Measurements from ENCODE around the gene AATF.
A peak's percentile ranks its signal among the peaks of the same experiment; 100 is the strongest.

Gene AATF

DNA sequence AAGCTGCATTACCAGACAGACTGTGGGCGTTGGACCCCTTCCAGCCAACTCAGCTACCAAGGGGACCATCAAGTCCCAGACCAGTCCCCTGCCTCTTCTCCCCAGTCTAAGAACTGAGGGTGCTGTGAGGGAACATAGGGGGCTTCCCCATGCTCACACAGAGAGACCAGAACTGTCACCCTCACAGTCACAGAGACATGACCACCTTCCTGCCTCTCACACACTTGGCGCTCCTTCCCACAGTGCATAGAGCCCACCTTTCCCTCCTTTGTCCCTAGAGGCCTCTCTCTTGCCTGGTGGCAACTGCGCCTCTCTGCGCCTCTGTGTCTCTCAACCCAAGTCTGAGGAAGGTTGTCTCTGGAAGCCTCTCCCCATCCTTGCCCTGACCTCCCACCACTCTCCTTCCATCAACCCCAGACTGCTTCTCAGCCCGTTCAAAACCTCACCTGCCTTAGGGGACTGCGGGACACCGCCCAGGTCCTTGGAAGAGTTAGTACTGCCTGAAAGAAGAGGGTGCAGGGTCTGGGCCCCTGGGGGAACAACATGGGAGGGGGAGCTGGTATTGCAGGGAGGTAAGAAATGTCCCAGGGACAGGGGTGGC, 17.6 kb upstream of the AATF start:
- no peak for DNase-seq

DNA sequence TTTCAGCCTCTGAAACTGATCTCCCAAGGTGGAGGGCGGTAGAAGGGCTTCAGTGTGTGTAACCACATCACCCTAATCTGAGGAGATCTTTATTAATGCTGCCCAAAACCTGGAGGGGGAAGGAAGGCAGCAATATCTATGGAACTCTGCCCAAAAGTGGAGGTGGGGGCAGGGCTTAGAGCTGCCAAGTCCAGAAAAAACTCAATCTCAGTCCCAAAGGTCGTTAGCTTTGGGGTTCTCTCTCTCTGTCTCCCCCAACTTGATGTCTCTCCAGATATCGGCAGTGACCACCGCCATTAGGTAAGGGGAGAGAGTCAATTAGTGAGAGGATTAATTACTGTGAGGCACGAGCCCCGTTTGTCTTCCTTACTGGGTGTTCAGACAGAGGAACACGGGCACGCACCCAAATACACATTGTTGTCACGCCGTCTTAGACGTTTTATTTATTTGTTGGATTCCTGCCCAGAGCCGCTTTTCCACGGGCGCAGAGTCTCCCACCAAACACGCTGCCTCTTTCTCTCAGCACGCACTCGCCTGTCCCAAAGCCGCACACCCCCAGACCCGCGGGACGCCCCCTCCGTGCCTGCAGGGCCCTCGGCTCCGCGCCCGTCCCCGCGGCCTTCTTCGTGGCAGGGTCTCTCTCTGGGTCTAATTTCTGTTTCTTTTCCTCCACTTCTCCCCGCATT, 16.9 kb upstream of the AATF start:
- DNase-seq = no peak

DNA sequence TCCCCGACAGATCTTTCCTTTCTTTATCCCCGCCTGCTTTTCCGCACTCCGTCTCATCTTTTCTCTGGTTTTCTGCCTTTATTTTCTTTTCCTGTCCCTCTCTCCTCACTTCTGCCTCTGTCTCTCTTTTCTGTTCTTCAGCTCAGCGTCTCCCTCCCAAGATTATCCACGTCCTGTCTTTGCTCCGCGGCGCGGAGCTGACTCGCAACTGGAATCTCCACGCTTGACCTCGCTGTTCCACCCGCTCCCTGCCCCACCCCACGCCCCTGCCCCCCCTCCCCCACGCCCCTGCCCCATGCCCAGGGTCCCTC, 16.4 kb upstream of the AATF start:
- no peak for DNase-seq

DNA sequence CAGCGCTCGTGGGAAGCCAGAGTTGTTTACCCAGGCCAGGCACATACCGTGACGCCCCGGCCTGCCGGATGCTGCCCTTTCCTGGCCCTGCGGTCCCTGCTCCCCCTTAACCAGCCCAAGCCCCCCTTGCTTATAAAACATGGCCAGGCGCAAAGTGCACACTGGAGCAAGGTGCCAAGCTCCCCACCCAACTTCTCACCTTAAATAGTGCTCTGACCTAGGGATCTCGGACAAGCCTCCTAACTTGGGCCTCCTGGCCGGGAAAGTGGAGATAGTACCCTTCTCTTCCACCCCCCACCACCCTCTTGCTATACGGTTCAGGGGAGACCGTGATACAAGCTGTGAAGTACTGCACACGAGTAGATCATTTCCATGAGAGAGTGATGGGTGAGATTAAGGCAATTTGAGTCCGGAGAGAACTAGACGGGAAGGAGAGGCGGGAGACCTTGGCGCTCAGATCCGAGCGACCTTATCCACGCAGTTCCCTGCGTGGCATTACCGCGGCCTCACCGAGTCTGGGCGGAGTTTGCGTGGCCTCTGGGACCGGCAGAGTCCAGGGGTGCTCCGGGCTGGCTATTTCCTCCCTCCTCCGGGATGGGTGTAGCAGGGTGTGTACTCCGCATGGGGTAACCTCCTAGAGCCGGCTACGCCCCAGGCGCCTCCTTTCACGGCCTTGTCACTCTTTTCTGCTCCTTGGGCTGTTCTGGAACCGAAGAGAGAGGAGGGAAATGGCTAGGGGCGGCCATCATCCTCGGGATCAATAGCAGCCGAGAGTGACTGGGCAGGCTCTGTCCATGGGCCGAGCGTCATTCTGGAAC, 15.9 kb upstream of the AATF start:
- DNase-seq = no peak

DNA sequence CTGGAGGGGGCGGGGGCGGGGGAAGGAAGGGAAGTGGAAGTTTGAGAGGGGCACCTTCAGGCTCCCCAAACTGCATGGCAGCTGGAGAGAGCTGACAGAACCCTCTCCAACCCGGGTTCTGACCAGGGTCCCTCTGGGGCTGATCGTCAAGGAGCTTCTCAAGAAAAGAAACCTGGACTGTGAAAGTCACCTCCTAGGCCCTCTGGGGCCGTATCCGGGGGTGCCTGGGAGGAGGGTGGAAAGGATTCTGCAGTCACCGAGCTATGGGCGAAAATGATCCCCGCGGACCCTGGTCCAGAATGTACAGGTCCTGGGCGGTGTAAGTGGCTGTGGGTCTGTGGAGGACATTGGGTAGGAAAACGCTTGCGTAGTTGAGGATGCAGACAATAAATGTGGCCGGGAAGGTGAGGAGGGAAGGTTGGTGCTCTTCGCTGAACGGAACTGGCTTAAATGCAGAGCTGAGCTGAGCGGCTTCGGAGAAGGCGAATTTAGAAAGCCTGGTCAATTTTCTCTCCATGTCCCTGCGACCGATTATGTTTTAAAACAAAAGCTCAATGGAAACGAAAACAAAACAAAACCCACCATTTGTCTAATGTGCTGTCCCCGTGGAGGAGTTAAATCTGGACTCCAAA, 15.1 kb upstream of the AATF start:
- no peak for DNase-seq

DNA sequence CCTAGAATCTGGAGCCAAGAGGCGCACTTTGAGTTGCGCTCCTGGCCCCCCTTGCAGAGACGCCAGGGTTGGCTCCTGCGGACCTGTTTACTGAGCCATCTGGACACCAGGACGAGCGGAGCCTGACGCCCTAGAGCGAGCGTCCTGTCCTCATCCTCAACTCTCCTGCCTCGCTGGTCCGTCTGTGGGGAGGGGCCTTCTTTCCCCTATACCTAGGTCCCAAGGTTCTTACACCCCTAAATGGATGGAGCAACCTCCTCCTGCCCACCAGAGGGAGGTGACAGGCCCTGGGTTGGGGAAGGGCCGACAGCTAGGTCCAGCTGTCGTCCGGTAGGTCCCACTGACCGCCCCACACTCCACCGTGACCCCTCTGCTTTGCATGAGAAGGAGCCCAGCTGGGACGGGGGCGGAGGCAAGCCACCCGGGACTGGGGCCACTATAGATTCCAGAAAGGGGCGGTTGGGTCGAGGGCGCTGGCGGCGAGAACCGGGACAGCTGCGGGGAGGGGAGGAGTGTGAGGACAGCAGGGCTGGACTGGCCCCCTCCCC, 14.5 kb upstream of the AATF start:
- no peak for DNase-seq

DNA sequence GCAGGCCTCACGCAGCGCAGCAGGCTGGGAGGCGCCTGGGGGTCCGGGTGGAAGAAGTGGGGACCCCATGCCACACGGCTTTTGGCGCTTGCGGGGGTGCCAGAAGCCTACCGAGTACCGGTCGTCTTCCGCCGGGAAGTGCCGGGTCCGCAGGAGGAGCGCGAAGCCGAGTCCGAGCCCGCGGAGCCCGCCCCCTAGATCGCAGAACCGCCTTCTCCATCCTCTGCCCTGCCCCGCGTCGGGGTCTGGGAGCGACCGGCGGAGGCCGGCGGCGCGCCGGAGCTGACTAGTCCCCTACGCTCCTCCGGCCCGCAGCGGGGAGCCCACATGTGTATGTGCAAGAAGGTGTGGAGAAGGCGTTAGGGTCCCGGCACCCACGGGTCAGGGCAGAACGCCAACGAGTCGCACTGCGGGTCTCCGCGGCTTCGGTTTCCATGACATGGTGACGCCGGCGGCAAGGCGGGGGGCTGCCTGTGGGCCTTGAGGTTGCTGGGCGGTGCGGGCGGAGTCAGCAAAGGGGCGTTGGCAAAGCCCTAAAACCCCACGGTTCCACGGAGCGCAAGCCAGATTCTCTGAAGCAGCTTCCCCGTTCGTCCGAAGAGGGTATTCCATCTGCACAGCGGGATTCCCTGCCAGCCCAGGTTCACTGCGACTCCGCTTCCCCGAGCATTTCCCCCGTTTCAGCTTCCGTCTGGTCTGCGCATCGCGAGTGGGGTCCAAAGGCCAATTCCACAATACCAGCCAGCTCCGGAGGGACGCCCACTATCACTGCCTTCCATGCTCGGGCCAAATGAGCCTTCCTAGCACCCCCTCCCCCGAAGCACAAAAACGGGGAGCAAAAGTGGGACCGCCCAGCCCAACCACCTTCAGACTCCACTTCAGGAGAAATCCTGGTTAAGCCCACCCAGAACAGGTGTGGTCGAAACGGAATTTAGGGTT, 13.8 kb upstream of the AATF start:
- DNase-seq = peak; percentile 20

DNA sequence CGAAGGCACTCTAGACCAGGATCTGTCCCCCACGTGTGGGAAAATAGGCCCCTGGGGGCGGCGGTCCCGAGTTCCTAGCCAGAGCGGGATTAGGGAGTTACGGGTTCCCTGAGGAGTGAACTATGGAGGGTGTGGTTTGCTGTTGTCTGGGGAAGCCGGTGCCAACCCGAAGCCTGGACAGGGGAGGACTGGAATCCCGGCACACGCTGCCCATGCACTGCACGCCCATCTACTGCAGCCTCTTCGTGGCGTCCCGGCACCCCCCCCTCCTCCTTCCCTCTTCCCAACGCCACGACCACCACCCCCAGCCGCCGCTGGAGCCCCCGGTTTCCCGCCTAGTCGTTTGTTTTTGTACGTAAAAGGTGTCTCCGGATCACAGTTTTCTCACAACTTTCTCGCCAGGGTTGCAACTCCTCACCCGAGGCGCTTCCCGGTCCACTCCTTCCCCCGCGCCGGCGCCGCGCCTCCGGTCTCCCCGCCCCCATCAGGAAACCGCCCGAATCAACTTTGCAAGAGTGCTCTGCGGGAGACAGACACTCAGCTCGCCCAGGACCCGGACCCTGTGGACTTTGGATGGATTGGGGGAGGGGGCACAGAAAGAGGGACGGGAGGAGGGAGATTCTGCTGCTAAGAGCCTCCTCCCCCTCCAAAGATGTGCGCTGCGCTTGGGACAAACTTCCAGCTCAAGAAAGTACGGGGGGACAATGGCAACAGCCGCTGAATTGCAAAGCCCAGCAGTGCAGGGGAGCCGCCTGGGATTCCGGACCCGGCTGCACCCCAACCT, 12.9 kb upstream of the AATF start:
- no peak for DNase-seq

DNA sequence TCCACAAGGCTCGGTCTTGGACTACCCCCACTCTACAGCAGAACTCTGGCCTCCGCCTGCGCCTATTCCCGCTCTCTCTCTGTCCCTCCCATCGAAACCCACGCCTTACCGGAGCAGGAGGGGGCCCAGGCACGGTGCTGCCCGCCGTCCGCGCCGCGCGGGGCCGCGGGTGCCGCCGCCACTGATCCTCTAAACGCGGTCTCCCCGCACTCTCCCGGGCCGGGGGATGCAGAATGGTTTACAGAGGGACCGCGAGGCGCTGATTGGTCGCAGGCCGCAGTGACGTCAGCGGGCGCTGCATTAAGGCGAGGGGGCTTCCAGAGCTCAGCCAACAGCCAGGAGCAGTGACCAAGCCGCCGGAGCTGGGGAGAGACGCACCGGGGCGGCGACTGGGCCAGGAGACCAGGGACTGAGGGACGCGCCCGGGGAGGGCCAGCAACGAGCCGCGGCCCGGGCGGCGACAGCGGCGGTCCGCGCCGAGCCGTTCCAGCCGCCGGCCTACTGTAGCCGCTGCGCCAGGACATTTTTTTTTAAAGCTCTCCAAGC, 12.2 kb upstream of the AATF start:
- DNase-seq = no peak

DNA sequence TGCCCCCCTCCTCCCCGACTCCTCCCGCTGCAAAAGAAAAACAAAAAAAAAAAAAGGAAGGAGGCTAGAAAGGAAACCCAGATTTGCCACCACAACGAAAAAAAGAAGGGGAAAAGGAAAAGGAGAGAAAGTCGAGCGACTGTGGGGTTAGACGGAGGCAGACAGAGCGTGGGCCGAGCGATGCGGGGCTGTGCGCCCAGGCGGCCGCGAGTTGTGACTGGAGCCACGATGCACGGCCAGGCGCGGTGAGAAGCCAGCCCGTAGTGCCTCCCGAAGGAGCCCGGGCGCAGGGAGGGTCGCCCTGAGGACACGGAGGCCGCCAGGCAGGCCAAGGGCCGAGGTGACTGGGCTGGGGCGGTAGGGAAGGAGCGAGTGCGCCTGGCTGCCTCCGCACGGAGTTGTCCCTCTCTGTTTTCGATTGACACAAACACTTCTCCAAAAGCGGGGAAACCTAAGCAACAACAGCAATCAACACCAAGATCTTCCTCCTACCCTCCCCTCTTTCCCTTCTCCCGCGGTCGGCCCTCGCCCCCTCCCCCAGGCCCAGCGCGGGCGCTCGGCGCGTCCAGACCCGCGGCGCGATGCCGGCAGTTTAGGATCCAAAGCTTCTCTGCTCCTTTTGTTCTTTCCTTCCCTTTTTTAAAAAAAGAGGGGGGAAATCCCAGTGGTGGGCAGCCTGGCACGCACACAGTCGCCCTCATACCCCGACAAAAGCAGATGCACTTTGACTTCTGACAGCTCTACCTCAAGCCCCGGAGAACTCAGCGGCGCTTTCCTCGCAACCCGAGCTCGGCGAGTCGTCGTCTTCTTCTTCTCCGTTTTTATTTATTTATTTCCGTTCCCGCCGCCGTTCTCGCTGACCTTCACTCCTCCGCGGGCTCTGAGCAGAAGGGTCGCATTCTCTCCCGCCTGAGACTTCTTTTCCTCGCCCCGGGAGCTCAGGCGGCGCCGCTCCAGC, 11.5 kb upstream of the AATF start, which contains the start of gene LHX1:
TSS of gene LHX1 (plus strand) at position 475 of the 958 bp plus-strand sequence. CDS start 723 bp downstream, outside the sequence.
- no peak for DNase-seq

DNA sequence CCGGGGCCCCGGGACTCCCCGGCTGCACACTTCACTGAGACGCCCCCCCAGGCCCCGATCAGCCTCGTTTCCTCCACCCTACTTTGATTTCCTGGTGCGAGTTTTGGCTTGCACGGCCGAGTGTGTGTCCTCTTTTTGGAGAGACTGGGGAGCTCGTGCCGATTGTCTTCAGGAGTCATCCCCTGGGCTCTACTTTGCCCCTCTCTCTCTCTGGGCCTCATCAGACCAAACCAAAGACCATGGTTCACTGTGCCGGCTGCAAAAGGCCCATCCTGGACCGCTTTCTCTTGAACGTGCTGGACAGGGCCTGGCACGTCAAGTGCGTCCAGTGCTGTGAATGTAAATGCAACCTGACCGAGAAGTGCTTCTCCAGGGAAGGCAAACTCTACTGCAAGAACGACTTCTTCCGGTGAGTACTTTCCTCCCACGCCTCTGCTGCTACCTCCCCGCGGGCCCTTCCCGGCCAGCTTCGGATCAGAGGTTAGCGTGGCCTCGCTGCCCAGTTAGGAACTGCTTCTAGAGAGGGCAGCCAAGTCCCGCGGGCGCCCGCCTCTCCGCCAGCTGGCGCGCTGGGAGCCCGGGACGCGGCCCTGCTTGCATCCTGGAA, 10.7 kb upstream of the AATF start:
- no peak for DNase-seq

DNA sequence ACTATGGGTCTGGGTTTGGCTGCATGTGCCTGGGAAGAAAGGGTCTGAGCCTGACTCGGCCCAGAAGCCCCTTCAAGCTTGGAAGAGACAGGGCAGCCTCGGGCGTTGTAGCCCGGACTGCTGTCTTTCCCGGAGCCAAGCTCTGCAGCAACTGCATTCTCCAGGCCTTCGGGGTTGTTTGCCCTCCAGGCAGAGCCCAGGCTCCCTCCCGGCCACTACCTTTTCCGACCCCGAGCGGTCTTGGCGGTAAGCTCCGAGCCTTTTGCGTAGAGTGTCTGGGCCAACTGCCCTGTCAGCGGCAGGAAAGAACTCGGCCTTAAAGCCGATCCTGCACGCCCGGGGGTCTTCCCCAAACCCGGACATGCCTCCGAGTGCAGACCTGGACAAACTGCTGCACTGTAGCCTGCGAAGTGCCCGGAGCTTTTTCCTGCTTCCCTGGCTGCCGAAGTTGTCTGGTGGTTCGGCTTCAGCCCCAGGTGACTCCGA, 10.1 kb upstream of the AATF start:
- DNase-seq = no peak

DNA sequence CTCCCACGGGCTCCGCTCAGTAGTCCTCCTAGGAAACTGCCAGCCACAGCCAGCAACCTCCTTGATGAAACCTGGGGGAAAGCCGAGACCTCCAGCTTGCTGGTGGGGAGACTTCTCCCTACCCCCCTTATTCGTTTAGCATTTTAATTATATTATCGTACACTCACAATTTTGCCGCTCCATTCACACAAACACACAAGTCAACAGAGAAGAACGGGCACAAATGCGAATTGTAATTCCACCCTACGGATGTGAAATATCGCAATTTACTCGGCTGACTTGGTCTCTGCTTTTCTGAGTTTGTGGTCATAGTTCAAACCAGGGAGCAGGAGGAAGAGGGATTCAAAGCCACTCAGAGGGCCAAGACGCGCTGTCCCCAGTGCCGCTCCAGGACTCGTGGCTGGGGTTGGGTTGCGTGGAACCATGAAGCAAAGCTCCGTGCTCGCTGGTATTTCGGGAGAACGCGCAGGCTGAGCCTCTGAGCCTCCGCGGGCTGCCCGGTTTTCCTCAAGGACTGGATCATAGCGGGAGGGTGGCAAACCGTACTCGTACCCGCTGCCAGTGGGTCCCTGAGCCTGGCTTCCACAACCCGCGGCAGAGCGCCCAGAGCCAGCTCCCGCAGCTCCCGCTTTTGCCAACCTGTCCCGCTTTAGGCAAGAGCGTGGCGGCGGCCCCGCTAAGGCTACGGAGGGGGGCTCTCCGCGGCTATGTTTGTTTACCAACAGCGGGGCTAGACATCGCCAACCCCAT, 9.5 kb upstream of the AATF start:
- peak; percentile 9 for DNase-seq

DNA sequence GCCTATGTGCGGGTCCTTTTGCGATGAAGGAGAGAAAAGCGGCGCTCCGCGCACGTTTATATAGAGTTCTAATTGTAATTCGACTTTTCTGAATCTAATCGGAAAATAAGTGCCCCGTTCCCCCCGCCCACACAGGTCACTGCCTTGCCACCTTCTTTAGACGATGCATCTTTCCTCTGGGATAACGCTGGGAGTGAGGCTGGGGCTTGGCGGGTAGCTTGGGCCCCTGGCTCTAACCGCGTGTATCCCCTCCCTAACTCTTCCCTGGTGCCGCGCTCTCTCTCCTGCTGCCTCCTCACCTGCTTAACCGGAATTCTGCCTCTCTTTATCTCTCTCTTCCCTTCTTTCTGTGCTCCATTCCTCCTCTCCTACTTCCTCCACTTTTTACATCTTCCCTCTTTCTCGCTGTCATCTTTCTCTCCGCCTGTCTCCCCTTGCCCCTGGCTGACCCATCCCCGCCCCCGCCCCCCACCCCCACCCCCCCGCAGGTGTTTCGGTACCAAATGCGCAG, 8.9 kb upstream of the AATF start:
- DNase-seq = no peak

DNA sequence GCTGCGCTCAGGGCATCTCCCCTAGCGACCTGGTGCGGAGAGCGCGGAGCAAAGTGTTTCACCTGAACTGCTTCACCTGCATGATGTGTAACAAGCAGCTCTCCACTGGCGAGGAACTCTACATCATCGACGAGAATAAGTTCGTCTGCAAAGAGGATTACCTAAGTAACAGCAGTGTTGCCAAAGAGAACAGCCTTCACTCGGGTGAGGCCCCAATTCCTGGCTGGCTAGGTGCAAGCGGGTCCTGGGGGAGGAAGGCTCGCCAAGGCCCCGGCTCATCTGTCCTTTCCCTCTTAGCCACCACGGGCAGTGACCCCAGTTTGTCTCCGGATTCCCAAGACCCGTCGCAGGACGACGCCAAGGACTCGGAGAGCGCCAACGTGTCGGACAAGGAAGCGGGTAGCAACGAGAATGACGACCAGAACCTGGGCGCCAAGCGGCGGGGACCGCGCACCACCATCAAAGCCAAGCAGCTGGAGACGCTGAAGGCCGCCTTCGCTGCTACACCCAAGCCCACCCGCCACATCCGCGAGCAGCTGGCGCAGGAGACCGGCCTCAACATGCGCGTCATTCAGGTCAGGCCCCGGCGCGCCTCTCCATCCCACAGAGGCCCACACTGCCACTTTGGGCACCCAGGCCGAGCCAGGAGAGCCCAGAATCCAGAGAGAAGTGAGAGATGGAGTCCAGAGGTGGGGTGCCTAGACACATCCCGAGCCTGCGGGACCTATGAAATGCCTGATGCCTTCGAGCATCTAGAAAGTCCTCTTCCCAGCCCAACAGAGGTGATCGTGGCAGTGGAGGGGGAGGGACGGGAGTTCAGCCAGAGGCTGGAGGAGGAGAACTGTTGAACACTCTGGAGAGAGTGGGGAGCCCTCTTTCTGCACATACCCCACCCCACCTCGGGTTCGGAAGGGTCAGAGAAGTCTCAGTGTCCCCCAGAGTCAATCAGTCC, 8.2 kb upstream of the AATF start:
- no peak for DNase-seq

DNA sequence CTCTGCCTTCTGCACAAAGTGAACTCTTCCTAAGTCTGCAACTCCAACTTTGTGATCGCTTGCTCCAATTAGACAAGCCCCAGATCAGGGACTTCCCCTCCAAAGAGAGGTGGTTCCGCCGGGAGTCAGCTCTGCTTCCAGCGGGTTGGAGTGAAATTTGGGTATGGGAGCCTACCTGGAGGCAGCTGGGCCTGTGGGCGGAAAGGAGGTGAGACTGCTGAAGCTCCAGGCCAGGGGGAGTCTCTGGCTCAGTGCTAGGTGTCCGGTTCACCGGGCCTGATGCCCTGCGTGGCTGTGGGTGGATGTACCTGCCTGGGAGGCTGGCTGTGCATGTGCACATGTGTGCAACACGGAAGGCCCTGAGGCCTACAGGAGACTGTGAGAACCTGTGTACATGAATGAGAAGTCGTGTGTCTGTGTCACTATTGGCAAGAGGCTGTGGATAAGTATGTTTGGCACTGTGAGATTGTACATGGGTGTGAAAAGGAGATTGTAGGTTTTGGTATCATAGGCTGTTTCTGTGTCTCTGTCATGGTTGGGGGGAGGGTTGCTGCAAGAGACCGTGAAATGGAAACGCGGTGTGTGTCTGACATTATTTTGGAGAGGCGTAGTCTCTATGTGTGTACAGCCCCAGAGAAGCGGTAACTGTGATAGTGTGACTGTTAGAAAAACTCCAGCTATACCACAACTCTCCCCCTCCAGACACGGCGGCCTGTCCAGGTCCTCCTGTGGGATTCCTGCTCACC, 7.3 kb upstream of the AATF start:
- no peak for DNase-seq

Data from T-helper 9 cell (primary cell).